K562 (cell line): ENCODE measurements around the gene ENOSF1. TPM values are rescaled to one million over a fixed set of nuclear protein-coding genes. Genes with fewer than 3 reads are reported as not detected.

Experiments used
- ATAC-seq: fragments of 200-7000 bp; cut with Tn5 transposase; 3 replicates; pipeline ENCODE4 v1.9.1; 2020; ENCODE audit warnings: moderate library complexity
- BruUV-seq: library from RNA; stranded (reverse); fragments of 400-500 nt; replicated peaks from 2 replicates; lab custom pipeline; 2021; lab: Mats Ljungman, UMichigan
- CTCF ChIA-PET: fragments of 300-600 bp; formaldehyde crosslinking; extraction: SDS; loops from one replicate; lab custom pipeline; 2021; ENCODE audit warnings: low intra/inter-chr PET ratio; lab: Yijun Ruan, JAX
- POLR2A ChIA-PET: fragments of 300-600, 350-650 bp; sonication (Branson Sonifier 250); formaldehyde crosslinking; extraction: SDS; loops from one replicate; lab custom pipeline; 2021; ENCODE audit warnings: antibody characterized with exemption, inconsistent platforms; lab: Yijun Ruan, JAX
- DNase-seq, 4 experiments: peaks; one replicate each; pipeline versions ENCODE4 v3.0.0 to v3.0.0-alpha.2; 2011 to 2018; ENCODE audit warnings: low spot score in 3 of 4, mixed read lengths in 3 of 4; ENCODE audit errors: extremely low read depth in 1 of 4
- FAIRE-seq: peaks from 2 replicates; lab custom pipeline; 2011; peaks lifted over from hg19 to GRCh38; lab: Jason Lieb, UNC
- H2AFZ ChIP-seq: 2 replicates; pipeline ENCODE4 v1.6.0; 2011; ENCODE audit warnings: low read depth, low read length, control low read depth, inconsistent platforms
- H3K27ac ChIP-seq: fragments of 200-600 bp; 3 replicates; pipeline ENCODE4 v1.8.0; 2011; ENCODE audit warnings: low read depth, mild to moderate bottlenecking, control low read depth, inconsistent platforms, low read length, moderate library complexity, mixed read lengths; ENCODE audit errors: extremely low read depth
- H3K27me3 ChIP-seq, 2 experiments: fragments of 300-600 bp in 1 of 2; 2 replicates in 1 of 2; 3 replicates in 1 of 2; pipeline versions ENCODE4 v1.6.0 to v1.8.0; 2011; ENCODE audit warnings: inconsistent platforms in 2 of 2, low read length in 2 of 2, mild to moderate bottlenecking in 1 of 2, mixed read lengths in 1 of 2, moderate library complexity in 1 of 2; ENCODE audit not compliant: control insufficient read depth in 2 of 2, insufficient read depth in 2 of 2
- H3K36me3 ChIP-seq: fragments of 300-600 bp; 3 replicates; pipeline ENCODE4 v1.8.0; 2011; ENCODE audit warnings: mild to moderate bottlenecking, low read length, inconsistent platforms; ENCODE audit not compliant: control insufficient read depth, insufficient read depth
- H3K4me1 ChIP-seq, 2 experiments: fragments of 200-600 bp in 1 of 2; replicated peaks in 1 of 2; 2 replicates in 1 of 2; 3 replicates in 1 of 2; pipeline versions ENCODE4 v1.5.1 to v1.8.0; 2011; ENCODE audit warnings: inconsistent platforms in 2 of 2, low read length in 2 of 2, mild to moderate bottlenecking in 1 of 2, mixed read lengths in 1 of 2, moderate library complexity in 1 of 2; ENCODE audit not compliant: control insufficient read depth in 2 of 2, insufficient read depth in 2 of 2
- H3K4me2 ChIP-seq: 2 replicates; pipeline ENCODE4 v1.6.1; 2011; ENCODE audit warnings: low read length, control low read depth, inconsistent platforms, mixed read lengths; ENCODE audit not compliant: insufficient read depth
- H3K4me3 ChIP-seq: fragments of 200-600 bp; sonication (generic), shearing (Covaris generic); 2 replicates; pipeline ENCODE4 v1.5.1; 2016; ENCODE audit warnings: control low read depth, inconsistent platforms
- H3K79me2 ChIP-seq: fragments of 200-600 bp; 3 replicates; pipeline ENCODE4 v1.8.0; 2011; ENCODE audit warnings: low read length, inconsistent platforms; ENCODE audit not compliant: control insufficient read depth, insufficient read depth
- H3K9ac ChIP-seq, 2 experiments: 2 replicates each; pipeline versions ENCODE4 v1.6.0 to v1.6.1; 2011; ENCODE audit warnings: low read depth in 2 of 2, low read length in 2 of 2, control low read depth in 1 of 2, inconsistent platforms in 1 of 2, mild to moderate bottlenecking in 1 of 2, mixed read lengths in 1 of 2; ENCODE audit not compliant: insufficient read depth in 1 of 2
- H3K9me1 ChIP-seq: one replicate; pipeline ENCODE4 v1.6.0; 2011; ENCODE audit warnings: inconsistent platforms, mild to moderate bottlenecking, low read length, moderate library complexity; ENCODE audit not compliant: control insufficient read depth, insufficient read depth
- H3K9me3 ChIP-seq: replicated peaks from 2 replicates; pipeline ENCODE4 v1.5.1; 2011; ENCODE audit warnings: low read depth, low read length, inconsistent platforms; ENCODE audit not compliant: control insufficient read depth, insufficient read depth
- H4K20me1 ChIP-seq: replicated peaks from 2 replicates; pipeline ENCODE4 v1.6.1; 2011; ENCODE audit warnings: low read length, inconsistent platforms, mixed read lengths; ENCODE audit not compliant: control insufficient read depth, insufficient read depth
- ETV6 ChIP-seq, 3 experiments: fragments of 150-350 bp in 1 of 3; sonication (generic) in 1 of 3; formaldehyde crosslinking in 1 of 3; IDR thresholded peaks; 2 replicates each; pipeline versions ENCODE4 v1.6.1 to v1.8.0; 2014 to 2022; ENCODE audit warnings: borderline replicate concordance in 2 of 3, low read depth in 2 of 3, antibody characterized with exemption in 1 of 3, low read length in 1 of 3, mild to moderate bottlenecking in 1 of 3, missing genetic modification reagents in 1 of 3
- FOXM1 ChIP-seq, 2 experiments: fragments of 450-650 bp in 1 of 2; sonication (generic) in 1 of 2; formaldehyde crosslinking in 1 of 2; IDR thresholded peaks; 2 replicates each; pipeline versions ENCODE4 v1.6.1 to v1.9.0; 2017 to 2022; ENCODE audit warnings: low read depth in 2 of 2, mild to moderate bottlenecking in 2 of 2, missing genetic modification reagents in 1 of 2, moderate library complexity in 1 of 2
- KDM4B ChIP-seq, 2 experiments: fragments of 450-650 bp in 1 of 2; sonication (generic) in 1 of 2; IDR thresholded peaks; 2 replicates each; pipeline ENCODE4 v1.6.1; 2016 to 2017; ENCODE audit warnings: borderline replicate concordance in 2 of 2, antibody characterized with exemption in 1 of 2, low read depth in 1 of 2, mild to moderate bottlenecking in 1 of 2
- KLF13 ChIP-seq: fragments of 450-650 bp; IDR thresholded peaks from 2 replicates; pipeline ENCODE4 v1.6.1; 2016; ENCODE audit warnings: missing genetic modification characterization, low read depth, mild to moderate bottlenecking, missing compliant biosample characterization, moderate library complexity, borderline replicate concordance
- L3MBTL2 ChIP-seq: fragments of 450-650 bp; IDR thresholded peaks from 2 replicates; pipeline ENCODE4 v1.6.1; 2016; ENCODE audit warnings: mild to moderate bottlenecking, moderate library complexity
- NELFE ChIP-seq: IDR thresholded peaks from 2 replicates; pipeline ENCODE4 v1.6.1; 2011; ENCODE audit warnings: mild to moderate bottlenecking; ENCODE audit not compliant: insufficient read depth, insufficient read length
- NR3C1 ChIP-seq: sonication (generic); formaldehyde crosslinking; IDR thresholded peaks from 2 replicates; pipeline ENCODE4 v1.8.1; 2022; ENCODE audit warnings: missing genetic modification reagents
- SIN3A ChIP-seq, 2 experiments: fragments of 150-350 bp in 1 of 2; IDR thresholded peaks; 2 replicates each; pipeline ENCODE4 v1.6.1; 2011 to 2016; ENCODE audit warnings: borderline replicate concordance in 2 of 2, low read depth in 2 of 2, low read length in 2 of 2, mild to moderate bottlenecking in 2 of 2, moderate library complexity in 2 of 2; ENCODE audit not compliant: control insufficient read depth in 1 of 2
- TRIM24 ChIP-seq, 2 experiments: fragments of 450-650 bp; IDR thresholded peaks; 2 replicates each; pipeline ENCODE4 v1.6.1; 2016
- ZBTB2 ChIP-seq: fragments of 450-650 bp; IDR thresholded peaks from 2 replicates; pipeline ENCODE4 v1.6.1; 2016; ENCODE audit warnings: antibody characterized with exemption
- ZBTB33 ChIP-seq: sonication (generic); formaldehyde crosslinking; IDR thresholded peaks from 2 replicates; pipeline ENCODE4 v1.8.1; 2023; ENCODE audit warnings: mild to moderate bottlenecking, missing genetic modification reagents
- ZNF146 ChIP-seq: IDR thresholded peaks from one replicate; pipeline ENCODE4 v1.6.1; 2018; ENCODE audit warnings: missing compliant biosample characterization; ENCODE audit not compliant: unreplicated experiment
- ZNF717 ChIP-seq: fragments of 250-450 bp; sonication (Bioruptor Pico); IDR thresholded peaks from 2 replicates; pipeline ENCODE4 v1.5.0; 2021
- WGBS: fragments of 100-300 bp; shearing (Covaris generic); methylation state at CpG from one replicate; pipeline ENCODE4 v1.1.6; 2016; ENCODE audit warnings: low coverage, mixed read lengths; ENCODE audit not compliant: insufficient coverage; ENCODE audit errors: missing lambda C conversion rate; 5-methylcytosine and 5-hydroxymethylcytosine counted together
- in situ Hi-C: fragments of 300-500 bp; cut with MboI; formaldehyde crosslinking; loops from 4 replicates; pipeline ENCODE4 v1.15.0; 2018; ENCODE audit warnings: inconsistent platforms, mixed read lengths
- intact Hi-C: fragments of 100-400 bp; cut with micrococcal nuclease; formaldehyde crosslinking; loops from 2 replicates; pipeline ENCODE4 v1.14.2; 2022
- polyA plus RNA-seq, 8 experiments: library from polyadenylated mRNA; depleted of rRNA in 4 of 8; stranded (reverse) in 5 of 8; unstranded in 3 of 8; fragments of >200 nt; fragmentation: Nextera tagmentation in 2 of 8; fragmentation: Illumina TruSeq in 1 of 8; extraction: Ambion mirVana in 2 of 8; extraction: Trizol in 1 of 8; gene quantifications; 2 replicates each; pipeline versions ENCODE4 v1.2.1 to v1.2.3, GENCODE V29; 2011 to 2014; ENCODE audit warnings: inconsistent platforms in 1 of 8, missing spikeins in 1 of 8
- total RNA-seq, 7 experiments: library from RNA; depleted of rRNA in 6 of 7; stranded (reverse); fragments of >200 nt in 6 of 7; fragmentation: Illumina TruSeq in 2 of 7; extraction: Trizol in 2 of 7; gene quantifications; 2 replicates each; pipeline versions ENCODE4 v1.2.1 to v1.2.3, GENCODE V29; 2011 to 2021; ENCODE audit warnings: low replicate concordance in 1 of 7
- TF ChIP-seq, protein P1 (sequence below): fragments of 200-800 bp; sonication (Bioruptor generic); IDR thresholded peaks from 2 replicates; pipeline ENCODE4 v1.6.1; 2017; ENCODE audit warnings: missing genetic modification characterization, missing compliant biosample characterization

Gene ENOSF1
- total and polyA plus RNA-seq, 9 of the 15 experiments (the other 6 are each of a cell fraction or from before 2014, with no cell fraction given): 15.5 to 66.4 (median 46.5) TPM

DNA sequence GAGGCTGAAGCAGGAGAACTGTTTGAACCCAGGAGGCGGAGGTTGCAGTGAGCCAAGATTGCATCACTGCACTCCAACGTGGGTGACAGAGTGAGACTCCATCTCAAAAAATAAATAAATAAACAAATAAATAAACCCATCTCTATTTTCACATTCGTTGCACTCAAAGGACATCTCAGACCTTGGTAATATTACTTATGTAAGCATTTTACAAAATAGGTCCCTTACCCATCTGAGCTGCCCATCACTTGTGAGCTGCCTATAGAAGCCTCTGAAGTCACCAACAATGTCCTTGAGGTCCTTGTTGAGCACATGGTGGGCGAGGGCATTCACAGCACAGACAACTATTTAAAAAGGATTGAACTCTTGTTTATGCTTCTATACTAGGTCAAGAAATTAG is 15.4 kb downstream of the ENOSF1 start (continued):
- TF ChIP-seq ZBTB33: no peak
- no peak for TF ChIP-seq ZNF717 (CRISPR knock-in tag)
- TF ChIP-seq, all 486 proteins: peak for 3

DNA sequence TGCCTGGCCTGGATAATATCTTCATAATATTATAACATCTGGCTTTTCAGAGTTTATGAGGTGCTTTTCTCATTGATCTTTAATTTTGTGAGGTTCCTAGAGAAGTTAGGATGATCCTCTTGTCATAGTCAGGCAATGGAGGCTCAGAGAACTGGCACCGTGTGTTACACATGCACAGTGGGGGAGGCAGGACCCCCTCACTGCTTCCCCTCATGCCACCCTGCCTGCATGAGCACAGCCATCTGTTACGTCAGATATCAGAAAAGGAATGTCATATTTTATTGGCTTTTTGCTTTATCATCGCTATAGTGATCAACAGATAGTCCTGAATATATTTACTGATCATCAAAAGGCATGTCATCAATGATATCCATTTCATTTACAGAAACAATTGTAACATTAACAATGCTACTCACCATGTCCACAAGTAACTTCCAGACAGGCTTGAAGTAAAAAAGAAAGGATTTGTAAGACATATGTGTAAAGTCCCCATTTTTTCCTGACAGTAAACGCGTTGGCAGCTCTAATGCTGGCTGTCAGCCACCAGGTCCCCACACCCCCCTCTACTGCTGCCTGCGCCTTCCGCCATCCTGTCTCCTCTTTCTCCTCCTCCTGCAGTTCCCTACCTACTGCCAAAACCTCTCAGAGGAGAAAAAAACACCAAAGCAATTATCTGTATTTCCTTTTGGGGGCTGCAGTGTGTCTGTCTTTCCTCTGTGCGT is 18.8 kb downstream of the ENOSF1 start:
- H2AFZ ChIP-seq: no peak overlapping the region
- H3K4me2 ChIP-seq: no peak overlapping the region
- H3K9me3 ChIP-seq: no peaks in the 10 kb centered on the region
- ChIA-PET CTCF (no interaction called here), POLR2A (interaction anchor here (0.7 to 1.6 kb wide), 7 partner anchors 9 to 431 kb away, joined by 3 to 5 read pairs (median 3); partner anchors contain the start of gene ENOSF1)
- no peaks in the 10 kb centered on the region for H3K27me3 ChIP-seq
- H3K79me2 ChIP-seq: no peaks in the 10 kb centered on the region; the same call in 2 of the 3 replicates
- 63% methylated on average over 8 of the region's 8 CpGs for WGBS
- in situ Hi-C loops: no loop called here
- ATAC-seq (no peak; the same call in 2 of the 3 replicates), FAIRE-seq (no peak), DNase-seq (no peak)
- no peaks in the 10 kb centered on the region for H3K4me1 ChIP-seq
- H3K9me1 ChIP-seq: no peaks in the 10 kb centered on the region
- no peaks in the 10 kb centered on the region for H4K20me1 ChIP-seq
- no TSS peak for BruUV-seq
- H3K36me3 ChIP-seq: peaks cover 80% of the 10 kb centered on the region
- H3K9ac ChIP-seq: peak overlapping the region in 1 of 2 experiments; percentile 33; a peak in 1 of 4 replicates
- H3K27ac ChIP-seq: no peak overlapping the region
- intact Hi-C loops: no loop called here
- H3K4me3 ChIP-seq: no peak overlapping the region
- TF ChIP-seq ZNF146 (CRISPR knock-in tag) (no peak), KDM4B (IDR thresholded peaks at IDR 0.05; ENCODE audit: borderline replicate concordance in 2 of 2, low read depth in 1 of 2) (no peak), TRIM24 (IDR thresholded peaks at IDR 0.05) (no peak), NELFE (no peak), SIN3A (IDR thresholded peaks at IDR 0.05; ENCODE audit: borderline replicate concordance in 2 of 2, control insufficient read depth in 1 of 2, low read depth in 2 of 2, low read length in 2 of 2) (no peak), L3MBTL2 (no peak), FOXM1 (IDR thresholded peaks at IDR 0.05; ENCODE audit: low read depth) (no peak), FOXM1 (CRISPR knock-in tag; IDR thresholded peaks at IDR 0.05; ENCODE audit: low read depth) (no peak), KLF13 (tag) (no peak), ZBTB2 (no peak), ETV6 (IDR thresholded peaks at IDR 0.05; ENCODE audit: borderline replicate concordance in 1 of 2, low read depth in 2 of 2, low read length in 1 of 2) (no peak), ETV6 (CRISPR knock-in tag; IDR thresholded peaks at IDR 0.05; ENCODE audit: borderline replicate concordance) (no peak), NR3C1 (CRISPR knock-in tag) (no peak)
- TF ChIP-seq, protein P1, sequence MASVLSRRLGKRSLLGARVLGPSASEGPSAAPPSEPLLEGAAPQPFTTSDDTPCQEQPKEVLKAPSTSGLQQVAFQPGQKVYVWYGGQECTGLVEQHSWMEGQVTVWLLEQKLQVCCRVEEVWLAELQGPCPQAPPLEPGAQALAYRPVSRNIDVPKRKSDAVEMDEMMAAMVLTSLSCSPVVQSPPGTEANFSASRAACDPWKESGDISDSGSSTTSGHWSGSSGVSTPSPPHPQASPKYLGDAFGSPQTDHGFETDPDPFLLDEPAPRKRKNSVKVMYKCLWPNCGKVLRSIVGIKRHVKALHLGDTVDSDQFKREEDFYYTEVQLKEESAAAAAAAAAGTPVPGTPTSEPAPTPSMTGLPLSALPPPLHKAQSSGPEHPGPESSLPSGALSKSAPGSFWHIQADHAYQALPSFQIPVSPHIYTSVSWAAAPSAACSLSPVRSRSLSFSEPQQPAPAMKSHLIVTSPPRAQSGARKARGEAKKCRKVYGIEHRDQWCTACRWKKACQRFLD: no peak
